Measurements from ENCODE around the gene LILRA5. TPM values are rescaled to one million over a fixed set of nuclear protein-coding genes. Genes with fewer than 3 reads are reported as not detected.
A peak's percentile ranks its signal among the peaks of the same experiment; 100 is the strongest.

Gene LILRA5
- polyA plus RNA-seq, 1 experiment: not detected

DNA sequence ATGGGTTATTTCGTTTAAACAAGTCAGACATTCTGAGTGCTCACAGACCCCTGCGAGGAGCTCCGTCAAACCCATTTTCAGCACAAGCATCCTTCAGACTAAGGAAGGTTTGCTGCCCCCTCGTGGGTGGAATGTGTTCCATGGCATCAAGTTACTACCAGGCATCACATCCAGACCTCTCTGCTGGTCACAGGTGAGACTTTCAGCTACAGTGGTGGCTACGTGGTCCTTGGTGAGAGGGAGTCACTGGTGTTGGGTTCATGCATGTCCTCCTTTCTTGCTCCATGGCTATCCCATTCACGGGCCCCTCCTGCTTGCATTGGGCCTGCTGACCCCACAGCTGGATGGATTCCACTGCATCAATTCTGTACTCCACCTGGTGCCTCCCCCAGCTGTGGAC is 46.8 kb downstream of the LILRA5 start:
- POLR2A ChIA-PET: no interaction called here
- TF ChIP-seq, protein P1, sequence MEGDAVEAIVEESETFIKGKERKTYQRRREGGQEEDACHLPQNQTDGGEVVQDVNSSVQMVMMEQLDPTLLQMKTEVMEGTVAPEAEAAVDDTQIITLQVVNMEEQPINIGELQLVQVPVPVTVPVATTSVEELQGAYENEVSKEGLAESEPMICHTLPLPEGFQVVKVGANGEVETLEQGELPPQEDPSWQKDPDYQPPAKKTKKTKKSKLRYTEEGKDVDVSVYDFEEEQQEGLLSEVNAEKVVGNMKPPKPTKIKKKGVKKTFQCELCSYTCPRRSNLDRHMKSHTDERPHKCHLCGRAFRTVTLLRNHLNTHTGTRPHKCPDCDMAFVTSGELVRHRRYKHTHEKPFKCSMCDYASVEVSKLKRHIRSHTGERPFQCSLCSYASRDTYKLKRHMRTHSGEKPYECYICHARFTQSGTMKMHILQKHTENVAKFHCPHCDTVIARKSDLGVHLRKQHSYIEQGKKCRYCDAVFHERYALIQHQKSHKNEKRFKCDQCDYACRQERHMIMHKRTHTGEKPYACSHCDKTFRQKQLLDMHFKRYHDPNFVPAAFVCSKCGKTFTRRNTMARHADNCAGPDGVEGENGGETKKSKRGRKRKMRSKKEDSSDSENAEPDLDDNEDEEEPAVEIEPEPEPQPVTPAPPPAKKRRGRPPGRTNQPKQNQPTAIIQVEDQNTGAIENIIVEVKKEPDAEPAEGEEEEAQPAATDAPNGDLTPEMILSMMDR (IDR thresholded peaks at IDR 0.05; ENCODE audit: insufficient read depth, low read depth, low read length): peak; percentile 74

DNA sequence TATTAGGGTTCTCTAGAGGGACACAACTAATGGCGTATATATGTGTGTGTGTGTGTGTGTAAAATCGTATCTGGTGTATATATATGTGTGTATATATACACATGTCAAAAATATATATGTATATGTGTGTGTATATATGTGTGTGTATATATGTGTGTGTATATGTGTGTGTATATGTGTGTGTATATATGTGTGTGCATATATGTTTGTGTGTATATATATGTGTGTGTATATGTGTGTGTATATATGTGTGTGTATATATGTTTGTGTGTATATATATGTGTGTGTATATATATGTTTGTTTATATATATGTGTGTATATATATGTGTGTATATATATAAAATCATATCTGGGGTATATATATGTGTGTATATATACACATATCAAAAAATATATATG is 50.5 kb downstream of the LILRA5 start:
- no peak overlapping the region for H3K4me3 ChIP-seq (ENCODE audit: low read depth, low read length)
- ChIA-PET CTCF (no interaction called here), POLR2A (no interaction called here)
- H3K27me3 ChIP-seq (ENCODE audit: control insufficient read depth, insufficient read depth, low read length): no peaks in the 10 kb centered on the region
- TF ChIP-seq, protein P1 (IDR thresholded peaks at IDR 0.05; ENCODE audit: insufficient read depth, low read depth, low read length): no peak
- DNase-seq (ENCODE audit: low read depth): no peak
- no peaks in the 10 kb centered on the region for H3K36me3 ChIP-seq (ENCODE audit: control insufficient read depth, insufficient read depth, low read length)

More for the DNA sequence above, 46.8 kb downstream of the LILRA5 start:
- DNase-seq (ENCODE audit: low read depth): no peak
- Histone ChIP-seq H3K4me3 (ENCODE audit: low read depth, low read length) (no peak overlapping the region), H3K27me3 (ENCODE audit: control insufficient read depth, insufficient read depth, low read length) (no peaks in the 10 kb centered on the region), H3K36me3 (ENCODE audit: control insufficient read depth, insufficient read depth, low read length) (no peaks in the 10 kb centered on the region)
- CTCF ChIA-PET: interaction anchor here (0.5 to 3.1 kb wide), 9 partner anchors 9 to 101 kb away, joined by 3 to 9 read pairs (median 3); partner anchors contain the start of gene LILRB5

DNA sequence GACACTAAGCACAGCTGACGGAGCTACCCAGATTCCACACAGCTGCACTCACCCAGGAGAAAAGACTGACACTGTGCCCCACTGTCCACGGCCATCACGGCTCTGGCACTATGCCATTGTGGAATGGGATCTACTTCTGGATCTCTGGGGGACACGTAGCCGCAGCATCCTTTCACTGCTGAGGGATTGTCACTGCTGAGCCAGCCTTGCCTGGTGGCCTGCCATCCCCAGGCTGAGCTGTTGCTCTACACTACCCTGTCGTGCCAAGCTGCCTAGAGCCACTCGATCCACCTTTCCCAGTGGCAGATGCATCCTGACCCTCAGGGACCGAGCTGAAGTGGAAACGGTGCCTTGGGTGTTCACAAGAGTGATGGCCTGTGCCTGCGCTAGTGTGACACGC is 50.9 kb downstream of the LILRA5 start:
- no peaks in the 10 kb centered on the region; the same call in 1 of the 2 replicates for H3K27me3 ChIP-seq (ENCODE audit: control insufficient read depth, insufficient read depth, low read length)
- TF ChIP-seq, protein P1 (IDR thresholded peaks at IDR 0.05; ENCODE audit: insufficient read depth, low read depth, low read length): no peak
- H3K36me3 ChIP-seq (ENCODE audit: control insufficient read depth, insufficient read depth, low read length): no peaks in the 10 kb centered on the region
- ChIA-PET CTCF (no interaction called here), POLR2A (no interaction called here)
- no peak for DNase-seq (ENCODE audit: low read depth)
- H3K4me3 ChIP-seq (ENCODE audit: low read depth, low read length): no peak overlapping the region

DNA sequence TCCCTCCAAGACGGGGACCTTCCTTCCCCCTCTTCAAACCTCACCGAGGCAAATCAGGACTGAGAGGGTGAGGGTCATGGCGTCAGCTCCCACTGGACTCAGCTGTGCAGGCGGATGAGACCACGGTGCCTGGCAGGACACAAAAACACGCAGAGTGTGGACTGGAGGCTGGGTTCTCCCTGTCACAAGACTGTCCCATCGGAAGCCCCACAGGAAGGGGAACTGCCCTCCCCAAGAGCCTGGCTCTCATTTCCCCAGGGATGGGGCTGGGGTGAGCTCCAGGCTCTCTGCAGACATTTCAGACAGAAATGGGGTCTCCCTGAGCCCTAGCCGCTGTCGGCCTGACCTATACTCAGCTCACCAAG is 55.9 kb downstream of the LILRA5 start, which contains the start of gene LILRB5:
TSS of gene LILRB5 (minus strand) at position 158 of the 365 bp plus-strand sequence. CDS start at position 78, 80 bp downstream.
- Histone ChIP-seq H3K27me3 (ENCODE audit: control insufficient read depth, insufficient read depth, low read length) (peaks cover 6% of the 10 kb centered on the region), H3K36me3 (ENCODE audit: control insufficient read depth, insufficient read depth, low read length) (no peaks in the 10 kb centered on the region), H3K4me3 (ENCODE audit: low read depth, low read length) (no peak within 1 kb of the TSS)
- no peak for DNase-seq (ENCODE audit: low read depth)
- CTCF ChIA-PET: interaction anchor here (1.5 to 2.2 kb wide), 2 partner anchors 9 to 13 kb away, joined by 4 to 8 read pairs; no protein-coding TSS in a partner anchor
- POLR2A ChIA-PET: no interaction called here
- TF ChIP-seq, protein P1 (IDR thresholded peaks at IDR 0.05; ENCODE audit: insufficient read depth, low read depth, low read length): no peak

Small RNAs within 50 kb of the gene (small RNA-seq; reads per million reads assigned to genes)
- not detected for gene AC245884.12 (ENCODE audit: insufficient read length, low read depth, low replicate concordance)
- gene MIR4752 (ENCODE audit: insufficient read length, low read depth, low replicate concordance): not detected
- gene RNU6-1307P (ENCODE audit: insufficient read length, low read depth, low replicate concordance): not detected

Other genes with a start within 250 kb of the LILRA5 start
- not detected in 2 replicates for gene VSTM1, start 249.3 kb downstream of the LILRA5 start, polyA plus RNA-seq (2011; rRNA removed)
- gene TARM1, start 231.8 kb downstream of the LILRA5 start, polyA plus RNA-seq (2011; rRNA removed): not detected in 2 replicates
- 0.27 and 0.66 TPM in 2 replicates for gene OSCAR, start 212.4 kb downstream of the LILRA5 start, polyA plus RNA-seq (2011; rRNA removed)
- 26.6 and 45.8 TPM in 2 replicates for gene NDUFA3, start 210.3 kb downstream of the LILRA5 start, polyA plus RNA-seq (2011; rRNA removed)
- gene TFPT, start 197.5 kb downstream of the LILRA5 start, polyA plus RNA-seq (2011; rRNA removed): 15.3 and 18.8 TPM in 2 replicates
- 27.7 and 39.4 TPM in 2 replicates for gene PRPF31, start 197.4 kb downstream of the LILRA5 start, polyA plus RNA-seq (2011; rRNA removed)
- gene CNOT3, start 175.4 kb downstream of the LILRA5 start, polyA plus RNA-seq (2011; rRNA removed): 6.2 and 6.3 TPM in 2 replicates
- gene LENG1, start 153.4 kb downstream of the LILRA5 start, polyA plus RNA-seq (2011; rRNA removed): 3.7 and 4.4 TPM in 2 replicates
- gene TMC4, start 140.0 kb downstream of the LILRA5 start, polyA plus RNA-seq (2011; rRNA removed): 0.54 and 0.55 TPM in 2 replicates
- 75.1 and 101 TPM in 2 replicates for gene MBOAT7, start 123.6 kb downstream of the LILRA5 start, polyA plus RNA-seq (2011; rRNA removed)
- 36.2 and 53.9 TPM in 2 replicates for gene TSEN34, start 121.9 kb downstream of the LILRA5 start, polyA plus RNA-seq (2011; rRNA removed)
- gene RPS9, start 112.3 kb downstream of the LILRA5 start, polyA plus RNA-seq (2011; rRNA removed): 2,387 and 3,504 TPM in 2 replicates
- gene LILRB3, start 90.2 kb downstream of the LILRA5 start, polyA plus RNA-seq (2011; rRNA removed): not detected in 2 replicates
- not detected in 2 replicates for gene LILRA6, start 70.4 kb downstream of the LILRA5 start, polyA plus RNA-seq (2011; rRNA removed)
- gene LILRB5, start 55.9 kb downstream of the LILRA5 start, polyA plus RNA-seq (2011; rRNA removed): not detected in 2 replicates
- gene LILRB2, start 32.1 kb downstream of the LILRA5 start, polyA plus RNA-seq (2011; rRNA removed): not detected in 2 replicates
- not detected in 2 replicates for gene LILRA4, start 26.0 kb upstream of the LILRA5 start, polyA plus RNA-seq (2011; rRNA removed)
- not detected in 2 replicates for gene LAIR1, start 51.8 kb upstream of the LILRA5 start, polyA plus RNA-seq (2011; rRNA removed)
- gene TTYH1, start 102.3 kb upstream of the LILRA5 start, polyA plus RNA-seq (2011; rRNA removed): not detected in 2 replicates
- gene LENG8, start 136.0 kb upstream of the LILRA5 start, polyA plus RNA-seq (2011; rRNA removed): 23.5 and 39.5 TPM in 2 replicates
- 1.4 and 2.0 TPM in 2 replicates for gene LENG9, start 150.6 kb upstream of the LILRA5 start, polyA plus RNA-seq (2011; rRNA removed)
- 22.5 and 24.7 TPM in 2 replicates for gene CDC42EP5, start 160.1 kb upstream of the LILRA5 start, polyA plus RNA-seq (2011; rRNA removed)
- not detected in 2 replicates for gene LAIR2, start 189.7 kb upstream of the LILRA5 start, polyA plus RNA-seq (2011; rRNA removed)

All from BJ (cell line).